HPDE6-E6E7 (cell line): ENCODE measurements around the gene FGL2.
"Not testable (repeated sequence)": the region's sequence is repeated elsewhere in the genome, so short reads cannot be mapped to it uniquely, and the experiment has no call there.

Experiments
- DNase-seq: peaks from one replicate; pipeline ENCODE4 v3.0.0; 2011; ENCODE audit warnings: missing footprints; ENCODE audit errors: extremely low spot score

The FGL2 gene, protein sequence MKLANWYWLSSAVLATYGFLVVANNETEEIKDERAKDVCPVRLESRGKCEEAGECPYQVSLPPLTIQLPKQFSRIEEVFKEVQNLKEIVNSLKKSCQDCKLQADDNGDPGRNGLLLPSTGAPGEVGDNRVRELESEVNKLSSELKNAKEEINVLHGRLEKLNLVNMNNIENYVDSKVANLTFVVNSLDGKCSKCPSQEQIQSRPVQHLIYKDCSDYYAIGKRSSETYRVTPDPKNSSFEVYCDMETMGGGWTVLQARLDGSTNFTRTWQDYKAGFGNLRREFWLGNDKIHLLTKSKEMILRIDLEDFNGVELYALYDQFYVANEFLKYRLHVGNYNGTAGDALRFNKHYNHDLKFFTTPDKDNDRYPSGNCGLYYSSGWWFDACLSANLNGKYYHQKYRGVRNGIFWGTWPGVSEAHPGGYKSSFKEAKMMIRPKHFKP

DNA sequence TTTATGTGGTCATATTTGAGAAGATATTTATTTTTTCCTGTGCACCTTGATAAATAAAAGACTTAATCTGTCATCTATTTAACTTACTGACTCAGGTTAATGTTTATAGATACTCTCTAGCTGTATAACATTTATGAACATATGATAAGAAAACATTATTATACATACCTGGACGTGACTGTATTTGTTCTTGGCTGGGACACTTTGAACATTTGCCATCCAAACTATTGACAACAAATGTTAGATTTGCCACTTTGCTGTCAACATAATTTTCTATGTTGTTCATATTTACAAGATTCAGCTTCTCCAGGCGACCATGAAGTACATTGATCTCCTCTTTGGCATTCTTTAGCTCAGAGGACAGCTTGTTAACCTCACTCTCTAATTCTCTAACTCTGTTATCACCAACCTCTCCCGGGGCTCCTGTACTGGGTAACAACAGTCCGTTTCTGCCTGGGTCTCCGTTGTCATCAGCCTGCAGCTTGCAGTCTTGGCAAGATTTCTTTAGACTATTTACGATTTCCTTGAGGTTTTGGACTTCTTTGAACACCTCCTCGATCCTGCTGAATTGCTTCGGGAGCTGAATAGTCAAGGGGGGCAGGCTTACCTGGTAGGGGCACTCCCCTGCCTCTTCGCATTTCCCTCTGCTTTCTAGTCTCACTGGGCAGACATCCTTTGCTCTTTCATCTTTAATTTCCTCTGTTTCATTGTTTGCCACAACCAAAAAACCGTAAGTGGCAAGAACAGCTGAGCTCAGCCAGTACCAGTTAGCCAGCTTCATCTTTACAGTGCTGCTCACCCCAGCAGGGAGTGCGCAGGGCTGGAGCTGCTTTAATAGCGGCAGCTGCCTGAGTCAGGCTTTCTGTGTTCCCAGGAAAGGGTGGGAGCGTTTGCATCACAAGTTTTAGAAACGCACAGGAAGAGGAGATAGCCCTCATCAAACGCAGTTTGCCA lies at the start of gene FGL2:
FGL2 (minus strand) TSS at position 807 of the 954 bp plus-strand sequence; CDS start at position 781, 26 bp downstream.
- no peak for DNase-seq

DNA sequence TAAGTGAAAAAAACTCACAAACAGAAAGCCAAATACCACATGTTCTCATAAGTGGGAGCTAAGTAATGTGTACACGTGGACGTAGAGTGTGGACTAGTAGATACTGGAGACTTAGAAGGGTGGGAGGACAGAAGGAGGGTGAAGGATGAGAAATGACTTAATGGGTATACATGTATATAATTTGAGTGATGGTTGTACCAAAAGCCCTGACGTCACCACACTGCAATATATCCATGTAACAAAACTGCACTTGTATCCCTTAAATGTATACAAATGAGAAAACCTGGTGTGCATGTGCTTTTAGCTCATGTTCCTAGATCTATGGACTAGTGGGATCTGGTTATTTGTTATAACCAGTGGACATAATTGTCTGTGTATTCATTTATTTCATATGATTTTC lies 48.5 kb upstream of the FGL2 start:
- DNase-seq: no peak

DNA sequence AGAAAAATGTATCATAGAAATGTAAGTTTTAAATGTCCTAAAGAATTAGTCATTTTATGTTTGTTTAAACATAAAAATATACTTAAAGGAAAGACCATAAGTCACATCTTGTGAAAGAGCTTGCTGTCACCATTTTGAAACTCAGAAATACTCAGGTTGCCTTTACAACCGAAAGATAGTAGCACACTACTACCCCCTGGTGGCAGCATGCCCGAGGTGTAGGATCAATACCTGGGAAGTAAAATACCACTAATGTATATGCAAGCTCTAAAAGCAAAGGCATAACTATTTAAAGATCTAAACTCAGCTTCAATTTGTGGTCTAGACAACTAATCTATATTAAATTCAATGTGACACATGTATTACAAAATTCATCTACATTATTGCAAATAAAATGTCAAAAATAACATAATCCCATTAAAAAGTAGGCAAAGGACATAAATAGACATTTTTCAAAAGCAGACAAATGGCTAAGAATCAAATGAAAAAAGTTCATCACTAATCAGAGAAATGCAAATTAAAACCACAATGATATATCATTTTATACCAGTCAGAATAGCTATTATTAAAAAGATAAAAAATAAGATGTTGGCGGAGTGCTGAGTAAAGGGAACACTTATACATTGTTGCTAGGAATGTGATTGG lies 47.7 kb upstream of the FGL2 start:
- DNase-seq: peak; percentile 29

DNA sequence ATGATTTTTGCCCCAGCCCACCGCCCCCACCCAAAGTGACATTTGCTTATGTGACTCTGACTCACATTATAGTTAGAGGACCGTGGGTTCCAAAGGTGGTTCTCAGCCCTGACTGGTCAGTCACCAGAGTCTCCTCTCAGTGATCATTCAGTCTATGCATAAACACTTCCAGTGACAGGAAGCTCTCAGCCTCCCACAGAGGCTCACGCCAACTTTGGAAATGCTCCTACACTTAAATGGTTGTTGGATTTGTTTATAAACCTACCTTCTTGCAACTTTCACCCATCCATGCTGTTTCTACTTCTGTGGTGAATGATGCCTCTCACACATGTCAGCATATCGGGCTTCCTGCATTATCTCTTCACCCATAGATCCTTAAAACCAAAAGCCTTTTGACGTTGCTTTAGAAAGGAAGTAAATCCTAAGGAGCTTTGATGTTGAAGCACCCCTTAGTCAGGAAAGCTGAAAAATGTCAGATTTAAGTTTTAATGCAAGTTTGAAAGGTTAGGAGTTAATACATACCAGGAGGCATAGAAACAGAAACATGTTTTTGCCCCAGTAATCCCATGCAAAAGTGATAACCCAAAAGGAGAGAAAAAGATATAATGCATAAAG lies 46.5 kb upstream of the FGL2 start:
- no peak for DNase-seq

DNA sequence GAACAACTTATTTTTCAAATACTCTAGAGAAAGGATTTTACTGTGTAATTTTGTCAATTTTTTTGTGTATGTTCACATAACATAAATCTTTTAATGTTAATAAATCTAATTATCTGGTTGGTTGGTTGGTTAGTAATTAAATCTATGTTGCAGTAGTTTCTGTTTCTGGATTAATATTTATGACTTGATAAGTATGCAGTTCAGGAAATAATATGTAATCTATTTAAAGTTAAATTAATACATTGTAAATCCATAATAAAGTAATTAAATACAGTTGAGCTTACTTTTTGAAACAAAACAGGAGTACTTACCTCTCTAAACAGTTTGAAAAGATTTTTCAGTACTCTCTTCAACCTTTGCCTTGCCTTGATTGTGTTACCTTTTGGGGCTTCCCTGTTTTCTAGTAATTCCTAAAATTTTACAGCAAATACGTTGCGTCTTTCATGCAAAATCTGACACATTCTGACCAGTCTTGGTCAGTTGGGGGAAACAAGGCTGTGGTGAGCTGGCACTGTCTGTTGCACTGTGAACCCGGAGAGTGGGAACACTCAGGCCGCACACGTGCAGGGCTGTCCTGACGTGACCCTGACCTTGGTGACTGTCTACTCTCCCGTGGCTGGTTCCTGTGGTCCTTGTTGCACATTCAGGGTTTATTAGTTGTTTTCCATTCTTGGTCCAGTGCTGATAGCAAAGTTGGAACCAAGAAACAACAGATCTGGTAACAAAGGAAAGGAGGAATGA lies 45.6 kb upstream of the FGL2 start:
- no peak for DNase-seq

DNA sequence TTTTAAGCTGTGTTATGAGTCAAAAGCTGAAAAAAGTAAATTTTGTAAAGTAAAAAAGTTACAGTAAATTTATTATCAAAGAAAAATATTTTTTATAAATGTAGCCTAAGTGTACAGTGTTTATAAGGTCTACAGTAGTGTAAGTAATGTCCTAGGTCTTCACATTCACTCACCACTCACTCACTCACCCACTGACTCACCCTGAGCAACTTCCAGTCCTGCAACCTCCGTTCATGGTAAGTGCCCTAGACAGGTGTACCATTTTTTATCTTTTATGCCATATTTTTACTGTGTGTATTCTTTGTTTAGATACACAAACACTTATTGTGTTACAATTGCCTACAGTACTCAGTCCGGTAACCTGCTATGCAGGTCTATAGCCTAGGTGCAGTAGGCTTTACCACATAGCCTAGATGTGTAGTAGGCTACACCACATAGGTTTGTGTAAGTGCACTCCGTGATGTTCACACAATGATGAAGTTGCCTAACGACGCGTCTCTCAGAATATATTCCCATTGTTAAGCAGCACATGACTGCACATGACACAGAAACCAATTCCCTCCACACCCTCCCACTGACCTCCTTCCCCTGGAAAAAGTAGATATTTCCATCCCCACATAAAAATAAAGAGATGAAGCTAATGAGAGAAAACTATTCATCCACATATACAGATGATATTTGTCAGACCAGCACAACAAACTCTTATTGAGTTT lies 44.8 kb upstream of the FGL2 start:
- DNase-seq: no peak

DNA sequence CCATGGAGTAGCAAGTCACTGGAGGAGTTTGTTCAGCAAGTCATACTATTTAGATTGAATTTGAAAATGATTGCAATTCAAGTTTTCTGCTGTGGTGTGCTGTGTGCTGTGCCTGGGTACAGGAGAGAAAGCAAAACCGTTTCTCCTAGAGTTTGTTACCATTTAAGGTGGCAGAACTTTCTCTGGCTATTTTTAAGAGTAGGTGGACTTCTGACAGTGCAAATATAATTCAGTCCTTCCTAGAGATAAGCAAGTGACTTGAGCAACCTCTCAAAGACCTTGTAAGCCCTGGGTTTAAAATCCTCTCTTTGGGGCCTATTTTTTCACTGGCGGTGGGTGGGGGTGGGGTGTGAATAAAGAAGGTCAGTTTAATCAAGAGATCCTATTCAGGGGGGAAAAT lies 42.9 kb upstream of the FGL2 start:
- no peak for DNase-seq

DNA sequence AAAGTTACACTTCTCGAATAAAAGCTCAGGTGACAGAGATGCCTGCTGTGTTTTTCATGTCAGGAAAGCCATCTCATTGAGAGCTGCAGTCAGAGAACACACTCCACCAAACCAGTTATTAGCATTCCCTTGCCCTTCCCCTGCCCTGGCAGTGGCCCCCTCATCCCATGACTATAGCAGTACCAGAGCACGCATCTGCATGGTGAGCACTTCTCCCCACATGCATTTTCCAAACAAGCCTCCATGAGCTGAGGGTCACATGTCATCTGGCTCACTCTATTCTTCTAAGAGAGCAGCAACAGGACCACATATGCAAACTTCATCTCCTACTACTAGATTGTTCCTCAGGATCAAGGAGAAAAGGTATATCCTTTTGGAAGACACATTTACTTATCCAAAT lies 42.4 kb upstream of the FGL2 start:
- no peak for DNase-seq

DNA sequence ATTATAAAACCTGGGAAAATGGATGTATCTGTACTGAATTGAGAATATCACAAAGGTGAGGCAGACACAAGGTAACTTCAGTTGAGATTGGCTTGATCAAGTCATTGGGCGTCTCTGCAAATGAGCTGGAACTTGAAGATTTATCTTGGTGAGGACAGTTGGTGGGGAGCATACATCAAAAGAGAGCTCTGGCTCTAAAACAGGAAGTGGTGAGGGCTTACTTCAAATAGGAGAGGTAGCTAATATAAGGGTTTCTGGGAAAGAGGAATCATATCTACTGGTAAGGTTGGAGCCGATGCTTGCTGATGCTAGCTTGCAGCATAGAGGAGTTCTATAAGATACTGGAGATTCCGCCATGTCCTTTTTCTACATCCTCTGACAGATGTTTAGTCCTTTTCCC lies 39.9 kb upstream of the FGL2 start:
- no peak for DNase-seq

DNA sequence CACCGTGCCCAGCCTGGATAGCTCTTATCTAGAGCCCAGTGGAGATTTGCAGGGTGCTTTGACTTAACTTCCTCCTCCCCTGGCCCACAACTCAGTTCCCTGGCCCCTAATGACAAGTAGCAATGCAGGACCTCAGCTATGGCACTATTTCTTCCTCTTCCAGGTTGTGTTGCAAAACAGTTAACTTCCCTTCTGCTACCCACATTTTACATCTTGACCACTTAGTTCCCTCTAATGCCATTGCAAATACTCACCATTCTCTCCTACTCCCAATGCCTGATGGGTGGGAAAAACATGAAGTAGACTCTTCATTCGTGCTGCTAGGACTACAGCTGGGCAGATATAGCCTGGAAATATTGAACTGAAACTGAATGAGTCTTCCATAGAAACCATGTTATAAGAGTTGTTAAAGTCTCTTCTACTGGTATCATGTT lies 39.1 kb upstream of the FGL2 start:
- DNase-seq: no peak

DNA sequence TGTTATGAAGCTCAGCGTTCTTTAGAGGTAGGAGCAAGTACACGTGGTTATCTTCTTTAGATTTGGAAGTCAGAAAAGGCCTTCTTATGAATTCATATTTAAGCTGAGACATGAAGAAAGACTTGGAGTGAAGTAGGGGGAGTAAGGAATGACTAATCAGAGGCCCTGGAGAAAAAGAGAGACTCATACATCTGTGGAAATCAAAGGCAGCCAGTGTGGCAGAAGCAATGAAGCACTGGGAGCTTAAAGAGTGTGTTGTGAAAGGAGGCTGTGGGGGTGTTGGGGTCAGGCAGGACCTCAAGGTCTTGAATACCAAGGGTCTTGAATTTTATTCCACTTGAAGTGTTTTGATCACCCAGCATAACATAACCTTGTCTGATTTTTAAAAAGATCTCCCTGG lies 35.7 kb upstream of the FGL2 start:
- no peak for DNase-seq

DNA sequence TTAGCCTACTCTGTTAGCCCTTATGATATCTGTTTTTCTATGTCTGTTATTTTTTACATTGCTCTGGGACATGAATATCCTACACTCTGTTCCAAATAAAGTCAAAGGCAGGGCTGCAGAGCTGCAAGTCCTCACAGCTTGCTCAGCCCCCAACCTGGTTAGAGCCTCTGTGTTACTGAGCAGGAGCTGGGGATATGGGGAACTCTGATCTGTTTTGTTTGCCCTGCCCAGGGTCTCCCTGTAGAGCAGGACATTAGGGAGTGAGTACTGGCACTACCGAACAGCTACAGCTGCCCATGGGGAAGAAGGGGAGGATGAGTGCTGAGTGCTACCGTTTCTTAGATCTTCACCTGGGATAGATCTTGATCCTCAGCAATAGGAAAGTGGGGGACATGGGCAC lies 32.8 kb upstream of the FGL2 start:
- no peak for DNase-seq

DNA sequence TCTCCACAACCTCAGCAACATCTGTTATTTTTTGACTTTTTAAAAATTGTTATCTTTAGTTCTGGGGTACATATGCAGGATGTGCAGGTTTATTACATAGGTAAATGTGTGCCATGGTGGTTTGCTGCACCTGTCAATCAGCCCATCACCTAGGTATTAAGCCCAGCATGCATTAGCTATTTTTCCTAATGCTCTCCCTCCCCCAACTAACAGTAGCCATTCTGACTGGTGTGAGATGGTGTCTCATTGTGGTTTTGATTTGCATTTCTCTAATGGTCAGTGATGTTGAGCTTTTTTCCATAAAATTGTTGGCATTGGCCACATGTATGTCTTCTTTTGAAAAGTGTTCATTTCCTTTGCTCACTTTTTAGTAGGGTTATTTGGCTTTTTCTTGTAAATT lies 29.2 kb upstream of the FGL2 start:
- DNase-seq: not testable (repeated sequence)

DNA sequence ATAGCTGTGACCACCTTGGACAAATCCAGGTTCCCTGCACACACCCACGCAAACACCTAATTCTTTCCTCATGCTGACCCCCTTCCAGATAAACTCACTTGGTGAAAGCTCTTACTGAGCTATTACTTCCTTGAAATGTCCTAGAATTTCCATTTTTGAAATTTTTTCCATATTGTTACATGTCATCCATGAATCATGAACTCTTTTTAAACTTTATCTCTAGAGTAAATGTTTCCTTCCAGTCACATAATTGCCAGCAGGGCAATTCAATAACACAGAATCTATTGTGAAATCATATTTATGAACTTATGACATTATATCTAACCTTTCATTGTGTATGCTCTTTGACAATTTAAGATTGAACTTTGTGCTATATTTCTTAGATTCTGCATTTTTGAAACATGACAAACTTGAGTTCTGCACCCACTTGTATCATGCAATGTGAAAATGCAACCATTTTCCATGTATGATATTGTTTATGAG lies 26.8 kb upstream of the FGL2 start:
- DNase-seq: no peak

DNA sequence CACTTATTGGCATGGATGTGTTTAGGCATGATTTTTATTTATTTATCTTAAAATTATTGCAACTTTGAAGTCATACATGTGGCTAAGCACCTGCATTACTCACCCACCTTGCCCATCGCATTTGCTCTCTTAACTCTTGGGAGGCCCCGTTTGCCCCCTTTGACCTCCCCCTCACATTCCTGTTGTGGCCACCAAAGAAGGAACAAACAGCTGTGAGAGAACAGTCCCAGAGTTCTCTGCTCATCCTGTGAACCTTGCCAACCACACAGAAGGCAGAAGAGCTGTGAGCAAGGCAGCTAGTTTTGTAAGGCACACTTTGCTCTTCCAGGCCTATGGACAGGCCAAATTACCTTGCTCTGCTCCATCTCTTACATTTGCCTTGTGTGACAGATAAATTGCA lies 23.6 kb upstream of the FGL2 start:
- DNase-seq: no peak

DNA sequence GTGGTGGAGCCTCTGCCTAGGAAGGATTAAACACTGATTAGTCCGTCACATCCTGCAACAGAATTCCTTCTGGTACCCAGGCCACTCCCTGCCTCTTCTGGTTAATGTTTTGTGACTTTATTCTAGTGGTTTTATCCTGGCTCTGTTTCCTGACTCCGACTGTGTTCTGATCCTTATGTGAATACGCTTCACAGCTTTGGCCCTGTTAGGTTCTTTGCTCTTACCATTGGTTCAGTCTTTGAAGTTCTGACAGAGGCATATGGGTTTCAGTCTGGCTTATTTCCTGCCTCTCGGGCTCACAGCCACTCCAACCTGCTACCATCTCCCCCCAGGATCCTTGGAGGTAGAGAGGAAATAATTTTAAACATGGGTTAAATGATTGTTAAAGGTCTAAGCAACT lies 23.2 kb upstream of the FGL2 start:
- DNase-seq: no peak

DNA sequence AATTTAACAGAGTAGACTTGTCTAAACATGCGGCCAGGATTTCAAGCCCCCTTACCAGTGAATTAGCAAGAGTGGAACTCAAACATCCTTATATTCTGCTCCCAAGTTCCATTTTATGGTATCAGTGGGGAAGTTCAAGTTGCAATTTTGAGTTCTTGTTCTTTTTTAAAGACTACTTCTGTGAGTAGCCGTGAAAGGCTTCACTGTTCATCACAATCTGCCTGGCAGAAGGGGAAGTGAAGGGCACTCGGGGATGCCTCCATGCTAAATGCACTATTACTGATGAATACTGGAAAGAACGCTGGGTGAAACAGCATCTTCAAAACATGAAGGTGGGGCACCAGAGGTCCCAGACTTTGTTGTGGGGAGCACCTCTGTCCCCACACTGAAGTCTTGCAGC lies 22.4 kb upstream of the FGL2 start:
- no peak for DNase-seq

DNA sequence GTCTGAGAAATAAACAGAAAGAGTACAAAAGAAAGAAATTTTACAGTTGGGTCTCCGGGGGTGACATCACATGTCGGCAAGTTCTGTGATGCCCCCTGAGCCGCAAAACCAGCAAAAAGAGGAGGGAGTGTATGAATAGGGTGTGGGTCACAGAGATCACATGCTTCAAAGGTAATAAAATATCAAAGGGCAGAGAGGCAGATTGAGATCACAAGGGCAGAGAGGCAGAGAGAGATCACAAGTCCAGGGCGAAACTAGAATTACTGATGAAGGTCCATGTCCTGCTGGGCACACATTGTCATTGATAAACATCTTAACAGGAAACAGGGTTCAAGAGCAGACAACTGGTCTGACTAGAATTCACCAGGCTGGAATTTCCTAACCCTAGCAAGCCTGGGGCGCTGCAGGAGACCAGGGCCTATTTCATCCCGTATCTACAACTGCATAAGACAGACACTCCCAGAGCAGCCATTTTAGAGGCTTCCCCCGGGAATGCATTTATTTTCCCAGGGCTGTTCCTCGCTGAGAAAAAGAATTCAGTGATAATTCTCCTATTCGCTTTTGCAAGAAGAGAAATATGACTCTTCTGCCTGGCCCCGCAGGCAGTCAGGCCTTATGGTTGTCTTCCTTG lies 20.2 kb upstream of the FGL2 start:
- DNase-seq: not testable (repeated sequence)

DNA sequence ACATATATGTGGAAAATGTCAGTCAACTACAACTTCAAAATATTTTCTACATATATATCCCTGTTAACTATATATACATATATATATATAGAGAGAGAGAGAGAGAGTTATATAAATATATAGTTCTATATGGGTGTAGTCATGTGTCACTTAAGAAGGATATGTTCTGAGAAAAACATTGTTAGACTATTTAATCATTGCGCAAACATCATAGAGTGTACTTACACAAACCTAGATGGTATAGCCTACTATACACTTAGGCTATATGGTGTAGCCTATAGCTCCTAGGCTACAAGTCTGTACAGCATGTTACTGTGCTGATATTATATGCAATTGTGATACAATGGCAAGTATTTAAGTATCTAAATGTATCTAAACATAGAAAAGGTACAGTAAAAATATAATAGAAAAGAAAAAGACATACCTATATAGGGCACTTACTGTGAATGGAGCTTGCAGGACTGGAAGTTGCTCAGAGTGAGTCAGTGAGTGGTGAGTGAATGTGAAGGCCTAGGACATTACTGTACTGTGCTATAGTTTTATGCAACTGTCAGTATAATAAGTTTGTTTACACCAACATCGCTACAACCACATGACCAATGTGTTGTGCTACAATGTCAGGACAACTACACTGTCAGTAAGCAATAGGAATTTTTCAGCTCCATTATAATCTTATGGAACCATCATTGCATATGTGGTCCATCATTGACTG lies 18.0 kb upstream of the FGL2 start:
- DNase-seq: no peak
